BE2C (cell line): Measurements from ENCODE around the gene SNX9.
"Not testable (repeated sequence)": the region's sequence is repeated elsewhere in the genome, so short reads cannot be mapped to it uniquely, and the experiment has no call there.

Experiments
- DNase-seq: peaks from one replicate; pipeline ENCODE4 v3.0.0-alpha.2; 2020
- H3K27me3 ChIP-seq: fragments of 250-450 bp; sonication (Bioruptor Pico); 2 replicates; pipeline ENCODE4 v1.5.1; 2020; ENCODE audit warnings: mild to moderate bottlenecking
- H3K36me3 ChIP-seq: fragments of 250-450 bp; sonication (Bioruptor Pico); 2 replicates; pipeline ENCODE4 v1.5.1; 2020; ENCODE audit warnings: mild to moderate bottlenecking
- H3K4me1 ChIP-seq: fragments of 250-450 bp; sonication (Bioruptor Pico); 2 replicates; pipeline ENCODE4 v1.5.1; 2020
- H3K4me3 ChIP-seq: 2 replicates; pipeline ENCODE4 v1.5.1; 2011; ENCODE audit warnings: low read depth, low read length
- H3K9me3 ChIP-seq: fragments of 250-450 bp; sonication (Bioruptor Pico); 2 replicates; pipeline ENCODE4 v1.5.1; 2020
- TF ChIP-seq, protein P1 (sequence below): IDR thresholded peaks from 2 replicates; pipeline ENCODE4 v1.5.1; 2012; ENCODE audit warnings: mild to moderate bottlenecking, low read depth, low read length

SNX9 gene

DNA sequence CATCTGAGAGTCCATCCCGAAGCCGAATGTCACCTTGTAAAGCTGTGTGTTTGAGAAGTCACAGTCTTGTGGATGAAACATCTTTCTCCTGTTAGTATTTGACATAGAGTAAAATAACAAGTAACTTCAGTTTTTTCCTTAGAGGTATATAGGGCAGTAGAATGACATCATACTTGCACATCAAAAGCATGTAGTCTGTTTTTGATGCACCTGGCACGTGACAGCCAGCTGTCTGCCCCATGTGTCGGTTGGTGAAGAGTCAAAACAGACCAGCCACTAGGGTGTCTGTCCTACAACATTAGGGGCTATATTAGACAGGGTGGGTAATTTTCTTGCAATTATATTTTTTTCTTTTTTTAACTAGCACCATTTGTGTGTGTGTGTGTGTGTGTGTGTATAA, 70.2 kb downstream of the SNX9 start:
- no peaks in the 10 kb centered on the region; the same call in 1 of the 2 replicates for H3K36me3 ChIP-seq
- TF ChIP-seq, protein P1, sequence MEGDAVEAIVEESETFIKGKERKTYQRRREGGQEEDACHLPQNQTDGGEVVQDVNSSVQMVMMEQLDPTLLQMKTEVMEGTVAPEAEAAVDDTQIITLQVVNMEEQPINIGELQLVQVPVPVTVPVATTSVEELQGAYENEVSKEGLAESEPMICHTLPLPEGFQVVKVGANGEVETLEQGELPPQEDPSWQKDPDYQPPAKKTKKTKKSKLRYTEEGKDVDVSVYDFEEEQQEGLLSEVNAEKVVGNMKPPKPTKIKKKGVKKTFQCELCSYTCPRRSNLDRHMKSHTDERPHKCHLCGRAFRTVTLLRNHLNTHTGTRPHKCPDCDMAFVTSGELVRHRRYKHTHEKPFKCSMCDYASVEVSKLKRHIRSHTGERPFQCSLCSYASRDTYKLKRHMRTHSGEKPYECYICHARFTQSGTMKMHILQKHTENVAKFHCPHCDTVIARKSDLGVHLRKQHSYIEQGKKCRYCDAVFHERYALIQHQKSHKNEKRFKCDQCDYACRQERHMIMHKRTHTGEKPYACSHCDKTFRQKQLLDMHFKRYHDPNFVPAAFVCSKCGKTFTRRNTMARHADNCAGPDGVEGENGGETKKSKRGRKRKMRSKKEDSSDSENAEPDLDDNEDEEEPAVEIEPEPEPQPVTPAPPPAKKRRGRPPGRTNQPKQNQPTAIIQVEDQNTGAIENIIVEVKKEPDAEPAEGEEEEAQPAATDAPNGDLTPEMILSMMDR = no peak; the same call in 1 of the 2 replicates
- peak; percentile 34 for DNase-seq
- H3K27me3 ChIP-seq = no peaks in the 10 kb centered on the region
- no peak overlapping the region for H3K4me3 ChIP-seq
- peaks cover 3% of the 10 kb centered on the region; the same call in 1 of the 2 replicates for H3K4me1 ChIP-seq
- H3K9me3 ChIP-seq = no peaks in the 10 kb centered on the region

GRCh38 chr6:157895585-157895984, 72.5 kb downstream of the SNX9 start:
- Histone ChIP-seq H3K9me3 (no peaks in the 10 kb centered on the region), H3K4me1 (peaks cover 10% of the 10 kb centered on the region), H3K36me3 (no peaks in the 10 kb centered on the region; the same call in 1 of the 2 replicates), H3K27me3 (no peaks in the 10 kb centered on the region), H3K4me3 (no peak overlapping the region)
- DNase-seq = no peak
- TF ChIP-seq, protein P1 = no peak

GRCh38 chr6:157896932-157897331, 73.9 kb downstream of the SNX9 start:
- TF ChIP-seq, protein P1 = no peak
- H3K27me3 ChIP-seq = no peaks in the 10 kb centered on the region
- H3K36me3 ChIP-seq = no peaks in the 10 kb centered on the region; the same call in 1 of the 2 replicates
- H3K9me3 ChIP-seq = no peaks in the 10 kb centered on the region
- H3K4me3 ChIP-seq = no peak overlapping the region
- peaks cover 18% of the 10 kb centered on the region for H3K4me1 ChIP-seq
- DNase-seq = no peak

GRCh38 chr6:157898169-157898568, 75.1 kb downstream of the SNX9 start:
- DNase-seq = no peak
- TF ChIP-seq, protein P1 = no peak
- Histone ChIP-seq H3K4me1 (peaks cover 16% of the 10 kb centered on the region), H3K36me3 (no peaks in the 10 kb centered on the region; the same call in 1 of the 2 replicates), H3K27me3 (no peaks in the 10 kb centered on the region), H3K4me3 (no peak overlapping the region), H3K9me3 (no peaks in the 10 kb centered on the region)

DNA sequence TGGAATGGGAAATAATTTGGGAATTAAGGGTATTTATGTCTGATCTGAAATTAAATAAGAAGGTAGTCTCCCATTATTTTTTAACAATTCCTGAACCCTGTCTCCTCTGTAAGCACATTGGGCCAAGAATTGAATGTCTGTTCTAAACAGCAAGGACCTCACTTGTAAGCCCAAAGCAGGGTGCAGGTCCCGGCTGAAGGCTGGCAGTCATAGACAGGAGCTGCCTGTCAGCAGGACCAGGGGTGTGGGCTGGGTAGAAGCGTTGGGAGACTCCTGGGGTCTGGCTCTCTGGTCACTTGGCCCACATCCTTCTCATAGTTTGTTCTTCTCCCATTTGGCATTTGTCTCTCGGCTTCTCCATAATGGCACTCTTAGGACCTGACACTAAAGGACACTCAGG, 75.6 kb downstream of the SNX9 start:
- TF ChIP-seq, protein P1 = no peak
- Histone ChIP-seq H3K27me3 (no peaks in the 10 kb centered on the region), H3K9me3 (no peaks in the 10 kb centered on the region), H3K4me3 (no peak overlapping the region), H3K36me3 (no peaks in the 10 kb centered on the region; the same call in 1 of the 2 replicates), H3K4me1 (peaks cover 14% of the 10 kb centered on the region)
- DNase-seq = no peak

DNA sequence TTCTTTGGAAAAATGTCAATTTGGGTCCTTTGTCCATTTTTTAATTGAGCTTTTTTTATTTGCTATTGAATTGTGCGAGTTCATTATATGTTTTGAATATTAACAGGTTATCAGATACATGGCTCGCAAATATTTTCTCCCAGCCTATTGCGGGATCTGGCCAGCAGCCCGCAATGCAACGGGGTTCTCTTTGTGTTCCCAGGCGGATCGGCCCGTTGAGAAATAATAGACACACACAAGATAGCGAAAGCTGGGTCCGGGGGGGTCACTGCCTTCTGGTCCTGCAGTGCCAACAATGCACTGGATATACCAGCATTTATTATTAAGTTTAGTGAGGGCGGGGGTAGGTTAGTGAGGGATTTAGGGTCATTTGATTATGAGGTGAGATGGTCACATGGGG, 77.2 kb downstream of the SNX9 start:
- H3K36me3 ChIP-seq, H3K4me3 ChIP-seq, H3K27me3 ChIP-seq, H3K9me3 ChIP-seq: not testable (repeated sequence)
- peaks cover 14% of the 10 kb centered on the region for H3K4me1 ChIP-seq
- DNase-seq = peak; percentile 26

- H3K27me3 ChIP-seq, H3K4me3 ChIP-seq, H3K36me3 ChIP-seq, H3K9me3 ChIP-seq: not testable (repeated sequence)
- peaks cover 14% of the 10 kb centered on the region for H3K4me1 ChIP-seq
- peak; percentile 26 for DNase-seq
Measured at GRCh38 chr6:157900751-157901150, 77.7 kb downstream of the SNX9 start.
